Astrocyte (in vitro differentiated cells and primary cell): ENCODE measurements around the gene PCLAF. TPM values are rescaled to one million over a fixed set of nuclear protein-coding genes. Genes with fewer than 3 reads are reported as not detected.

Experiments
- DNase-seq: peaks from one replicate; pipeline ENCODE4 v3.0.0-alpha.2; 2010; ENCODE audit warnings: low read depth
- FAIRE-seq: peaks from 2 replicates; lab custom pipeline; 2011; peaks lifted over from hg19 to GRCh38; lab: Jason Lieb, UNC
- H2AFZ ChIP-seq: 2 replicates; pipeline ENCODE4 v1.6.0; 2012; ENCODE audit warnings: low read depth, low read length, inconsistent platforms
- H3K27ac ChIP-seq: 2 replicates; pipeline ENCODE4 v1.5.1; 2011; ENCODE audit warnings: low read depth, low read length, inconsistent platforms
- H3K27me3 ChIP-seq: 2 replicates; pipeline ENCODE4 v1.6.0; 2011; ENCODE audit warnings: low read length, inconsistent platforms; ENCODE audit not compliant: insufficient read depth
- H3K36me3 ChIP-seq: 2 replicates; pipeline ENCODE4 v1.5.1; 2011; ENCODE audit warnings: low read length, inconsistent platforms; ENCODE audit not compliant: insufficient read depth
- H3K4me1 ChIP-seq: 2 replicates; pipeline ENCODE4 v1.5.1; 2011; ENCODE audit warnings: low read length, inconsistent platforms; ENCODE audit not compliant: insufficient read depth
- H3K4me2 ChIP-seq: 2 replicates; pipeline ENCODE4 v1.6.0; 2012; ENCODE audit warnings: low read length, inconsistent platforms
- H3K4me3 ChIP-seq: 2 replicates; pipeline ENCODE4 v1.5.1; 2011; ENCODE audit warnings: low read depth, mild to moderate bottlenecking, low read length, inconsistent platforms; ENCODE audit not compliant: insufficient read depth
- H3K79me2 ChIP-seq: 2 replicates; pipeline ENCODE4 v1.6.0; 2012; ENCODE audit warnings: mild to moderate bottlenecking, low read length, inconsistent platforms; ENCODE audit not compliant: insufficient read depth
- H3K9ac ChIP-seq: 2 replicates; pipeline ENCODE4 v1.6.0; 2012; ENCODE audit warnings: mild to moderate bottlenecking, low read length, inconsistent platforms
- H3K9me3 ChIP-seq: 2 replicates; pipeline ENCODE4 v1.5.1; 2012; ENCODE audit warnings: low read depth, mild to moderate bottlenecking, low read length, inconsistent platforms; ENCODE audit not compliant: insufficient read depth
- H4K20me1 ChIP-seq: 2 replicates; pipeline ENCODE4 v1.6.0; 2012; ENCODE audit warnings: low read length, inconsistent platforms; ENCODE audit not compliant: insufficient read depth
- H3K27ac Mint-ChIP-seq: one replicate; pipeline ENCODE4 v1.8.0; 2021; ENCODE audit warnings: mild to moderate bottlenecking, mixed read lengths; ENCODE audit not compliant: unreplicated experiment
- H3K27me3 Mint-ChIP-seq: one replicate; pipeline ENCODE4 v1.8.0; 2021; ENCODE audit warnings: low read depth, mixed read lengths; ENCODE audit not compliant: unreplicated experiment
- H3K36me3 Mint-ChIP-seq: one replicate; pipeline ENCODE4 v1.8.0; 2021; ENCODE audit warnings: low read depth, mixed read lengths; ENCODE audit not compliant: unreplicated experiment
- H3K4me1 Mint-ChIP-seq: one replicate; pipeline ENCODE4 v1.8.0; 2021; ENCODE audit warnings: low read depth, mixed read lengths; ENCODE audit not compliant: unreplicated experiment
- H3K4me3 Mint-ChIP-seq: one replicate; pipeline ENCODE4 v1.8.0; 2021; ENCODE audit warnings: mild to moderate bottlenecking, moderate library complexity, mixed read lengths; ENCODE audit not compliant: unreplicated experiment
- H3K9me3 Mint-ChIP-seq: one replicate; pipeline ENCODE4 v1.8.0; 2021; ENCODE audit warnings: mild to moderate bottlenecking, mixed read lengths; ENCODE audit not compliant: unreplicated experiment
- EZH2 ChIP-seq: IDR thresholded peaks from 2 replicates; pipeline ENCODE4 v1.6.1; 2012; ENCODE audit warnings: mild to moderate bottlenecking, low read length, inconsistent platforms; ENCODE audit not compliant: insufficient read depth
- total RNA-seq: library from RNA; stranded (reverse); gene quantifications from 2 replicates; pipeline ENCODE4 v1.2.1, GENCODE V29; 2021
- TF ChIP-seq, protein P1 (sequence below): IDR thresholded peaks from 2 replicates; pipeline ENCODE4 v1.5.1; 2011; ENCODE audit warnings: low read depth, mild to moderate bottlenecking, inconsistent platforms, low read length, moderate library complexity; ENCODE audit not compliant: insufficient read depth

PCLAF gene
- total RNA-seq, 1 donor from 2014 or later, result 1.8 TPM

DNA sequence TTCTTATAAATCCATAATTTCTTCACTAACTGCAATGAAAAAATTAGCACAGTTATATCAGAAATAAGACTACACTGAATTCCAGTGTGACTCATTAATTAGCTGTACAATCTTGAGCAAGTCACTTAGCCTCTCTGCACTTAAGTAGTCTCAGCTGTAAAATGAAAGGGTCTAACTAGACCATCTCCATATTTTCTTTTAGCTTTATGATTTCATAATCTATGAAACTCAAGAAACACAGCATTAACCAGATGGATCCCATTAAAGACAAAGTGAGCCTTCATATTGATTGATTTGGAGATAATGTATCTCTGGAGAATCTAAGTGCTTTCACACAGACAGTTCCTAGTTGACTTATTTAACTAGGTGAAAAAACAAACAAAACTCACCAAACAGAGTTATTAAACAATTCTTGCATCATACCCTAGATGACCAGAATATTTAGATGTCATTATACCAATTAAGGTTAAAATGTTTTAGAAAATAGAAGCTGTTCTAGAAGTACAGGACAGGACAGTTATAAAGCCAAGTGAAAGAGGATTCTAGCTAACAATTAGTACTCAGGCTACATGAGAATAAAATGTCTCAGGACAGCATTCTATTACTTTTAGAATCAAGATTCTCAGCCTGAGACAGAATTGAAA lies 36.5 kb downstream of the PCLAF start:
- Mint-ChIP-seq H3K27me3 (no peaks in the 10 kb centered on the region), H3K4me3 (no peak overlapping the region), H3K27ac (no peak overlapping the region), H3K36me3 (peaks cover 2% of the 10 kb centered on the region), H3K4me1 (peaks cover 30% of the 10 kb centered on the region), H3K9me3 (no peaks in the 10 kb centered on the region)
- Histone ChIP-seq H4K20me1 (peaks cover 84% of the 10 kb centered on the region), H3K4me3 (no peak overlapping the region), H3K9ac (no peak overlapping the region), H3K4me1 (peaks cover 18% of the 10 kb centered on the region), H3K4me2 (peak overlapping the region; percentile 7), H2AFZ (no peak overlapping the region), H3K36me3 (peaks cover 7% of the 10 kb centered on the region), H3K79me2 (peaks cover 86% of the 10 kb centered on the region), H3K9me3 (no peaks in the 10 kb centered on the region), H3K27me3 (no peaks in the 10 kb centered on the region), H3K27ac (no peak overlapping the region)
- FAIRE-seq (peak; percentile 83), DNase-seq (peak; percentile 51)
- TF ChIP-seq, protein P1, sequence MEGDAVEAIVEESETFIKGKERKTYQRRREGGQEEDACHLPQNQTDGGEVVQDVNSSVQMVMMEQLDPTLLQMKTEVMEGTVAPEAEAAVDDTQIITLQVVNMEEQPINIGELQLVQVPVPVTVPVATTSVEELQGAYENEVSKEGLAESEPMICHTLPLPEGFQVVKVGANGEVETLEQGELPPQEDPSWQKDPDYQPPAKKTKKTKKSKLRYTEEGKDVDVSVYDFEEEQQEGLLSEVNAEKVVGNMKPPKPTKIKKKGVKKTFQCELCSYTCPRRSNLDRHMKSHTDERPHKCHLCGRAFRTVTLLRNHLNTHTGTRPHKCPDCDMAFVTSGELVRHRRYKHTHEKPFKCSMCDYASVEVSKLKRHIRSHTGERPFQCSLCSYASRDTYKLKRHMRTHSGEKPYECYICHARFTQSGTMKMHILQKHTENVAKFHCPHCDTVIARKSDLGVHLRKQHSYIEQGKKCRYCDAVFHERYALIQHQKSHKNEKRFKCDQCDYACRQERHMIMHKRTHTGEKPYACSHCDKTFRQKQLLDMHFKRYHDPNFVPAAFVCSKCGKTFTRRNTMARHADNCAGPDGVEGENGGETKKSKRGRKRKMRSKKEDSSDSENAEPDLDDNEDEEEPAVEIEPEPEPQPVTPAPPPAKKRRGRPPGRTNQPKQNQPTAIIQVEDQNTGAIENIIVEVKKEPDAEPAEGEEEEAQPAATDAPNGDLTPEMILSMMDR, result no peak
- no peak for TF ChIP-seq EZH2

DNA sequence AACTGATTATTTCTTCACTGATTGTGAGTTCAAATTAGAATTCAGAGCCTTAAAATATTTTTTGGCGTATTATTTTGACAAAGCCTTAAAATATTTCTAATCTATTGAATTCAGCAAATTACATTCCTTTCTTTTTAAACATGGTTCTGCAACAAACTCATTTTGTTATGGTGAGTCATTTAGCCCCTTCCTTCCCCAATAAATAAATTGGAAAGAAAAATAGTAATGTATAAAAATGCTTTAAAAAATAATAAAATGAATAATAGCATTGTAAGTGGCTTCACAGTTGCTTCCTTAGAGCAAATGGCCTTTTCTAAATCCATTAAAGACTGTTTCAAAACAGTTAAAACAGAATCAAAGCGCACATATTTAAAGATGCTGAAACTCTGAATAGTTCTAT lies 37.4 kb downstream of the PCLAF start:
- no peaks in the 10 kb centered on the region for H3K27me3 ChIP-seq
- Mint-ChIP-seq H3K27me3 (no peaks in the 10 kb centered on the region), H3K4me3 (no peak overlapping the region), H3K4me1 (peaks cover 30% of the 10 kb centered on the region), H3K9me3 (no peaks in the 10 kb centered on the region), H3K27ac (no peak overlapping the region), H3K36me3 (peaks cover 4% of the 10 kb centered on the region)
- H2AFZ ChIP-seq, result no peak overlapping the region
- H3K4me3 ChIP-seq, result no peak overlapping the region
- no peaks in the 10 kb centered on the region for H3K9me3 ChIP-seq
- H3K4me1 ChIP-seq, result peaks cover 18% of the 10 kb centered on the region
- DNase-seq, result peak; percentile 20
- no peak for FAIRE-seq
- H3K9ac ChIP-seq, result no peak overlapping the region
- H3K4me2 ChIP-seq, result peak overlapping the region; percentile 7
- peaks cover 84% of the 10 kb centered on the region for H3K79me2 ChIP-seq
- TF ChIP-seq EZH2, result no peak
- TF ChIP-seq, protein P1, result no peak
- H3K27ac ChIP-seq, result no peak overlapping the region
- H4K20me1 ChIP-seq, result peaks cover 83% of the 10 kb centered on the region
- H3K36me3 ChIP-seq, result peaks cover 7% of the 10 kb centered on the region

DNA sequence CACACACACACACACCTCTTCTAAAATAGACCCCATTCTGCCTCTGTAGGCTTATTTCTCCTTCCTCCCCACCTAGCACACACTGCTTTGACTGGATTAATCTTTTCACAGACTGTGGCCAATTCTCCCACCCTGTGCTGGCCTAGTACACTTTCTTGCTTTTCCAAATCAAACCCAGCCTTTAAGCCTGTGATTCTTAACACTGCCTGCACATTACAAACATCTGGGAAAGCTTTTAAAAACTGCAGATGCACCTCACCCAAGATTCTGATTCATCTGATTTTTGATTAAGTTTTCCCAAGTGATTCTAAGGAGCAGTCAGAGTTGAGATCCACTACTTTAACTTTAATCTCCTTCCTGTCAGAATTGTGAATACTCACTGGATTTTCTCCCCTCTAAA lies 38.0 kb downstream of the PCLAF start:
- peaks cover 82% of the 10 kb centered on the region for H3K79me2 ChIP-seq
- no peak overlapping the region for H3K4me3 Mint-ChIP-seq

More for the DNA sequence above, 38.0 kb downstream of the PCLAF start:
- FAIRE-seq (no peak), DNase-seq (no peak)
- Histone ChIP-seq H3K27me3 (no peaks in the 10 kb centered on the region), H3K9me3 (no peaks in the 10 kb centered on the region), H3K4me1 (peaks cover 12% of the 10 kb centered on the region), H3K9ac (peak overlapping the region; percentile 13), H3K36me3 (peaks cover 7% of the 10 kb centered on the region), H4K20me1 (peaks cover 80% of the 10 kb centered on the region), H3K4me3 (no peak overlapping the region), H3K27ac (no peak overlapping the region), H2AFZ (no peak overlapping the region), H3K4me2 (peak overlapping the region; percentile 1)
- no peaks in the 10 kb centered on the region for H3K9me3 Mint-ChIP-seq
- TF ChIP-seq, protein P1, result no peak
- no peak for TF ChIP-seq EZH2
- H3K27me3 Mint-ChIP-seq, result no peaks in the 10 kb centered on the region
- H3K27ac Mint-ChIP-seq, result no peak overlapping the region
- peaks cover 25% of the 10 kb centered on the region for H3K4me1 Mint-ChIP-seq
- peaks cover 4% of the 10 kb centered on the region for H3K36me3 Mint-ChIP-seq
